H1 (cell line): Measurements from ENCODE around the gene KIF26B.

Experiments used
- BACH1 ChIP-seq: IDR thresholded peaks from 2 replicates; pipeline ENCODE4 v1.6.1; 2012; ENCODE audit warnings: low read length, improper control_type of control experiment
- CEBPB ChIP-seq: IDR thresholded peaks from 2 replicates; pipeline ENCODE4 v1.6.1; 2012; ENCODE audit warnings: low read depth, low read length
- EZH2 ChIP-seq: fragments of 200-600 bp; sonication (generic); IDR thresholded peaks from 2 replicates; pipeline ENCODE4 v1.7.1; 2012; ENCODE audit warnings: low read depth, mild to moderate bottlenecking, moderate library complexity, low read length, inconsistent platforms; ENCODE audit not compliant: severe bottlenecking
- NRF1 ChIP-seq: IDR thresholded peaks from 2 replicates; pipeline ENCODE4 v1.6.1; 2011; ENCODE audit warnings: mild to moderate bottlenecking, low read depth, low read length, improper control_type of control experiment
- PHF8 ChIP-seq: fragments of 200-600 bp; sonication (generic); conservative IDR thresholded peaks from 2 replicates; pipeline ENCODE4 v1.7.1; 2012; ENCODE audit warnings: low read depth, mild to moderate bottlenecking, inconsistent platforms, low read length, moderate library complexity
- POLR2A ChIP-seq, 2 experiments: IDR thresholded peaks; 1 replicate in 1 of 2; 2 replicates in 1 of 2; pipeline ENCODE4 v1.6.1; 2011; ENCODE audit warnings: low read depth in 2 of 2, low read length in 2 of 2, mild to moderate bottlenecking in 2 of 2; ENCODE audit errors: control extremely low read depth in 1 of 2
- POLR2AphosphoS5 ChIP-seq: IDR thresholded peaks from 2 replicates; pipeline ENCODE4 v1.6.1; 2011; ENCODE audit warnings: low read depth, low read length
- RFX5 ChIP-seq: IDR thresholded peaks from 2 replicates; pipeline ENCODE4 v1.6.1; 2011; ENCODE audit warnings: low read depth, low read length, improper control_type of control experiment, borderline replicate concordance
- SIX5 ChIP-seq: IDR thresholded peaks from 2 replicates; pipeline ENCODE4 v1.6.1; 2011; ENCODE audit warnings: mild to moderate bottlenecking, low read depth, low read length
- TAF1 ChIP-seq: IDR thresholded peaks from 2 replicates; pipeline ENCODE4 v1.6.1; 2011; ENCODE audit warnings: mild to moderate bottlenecking, low read depth, low read length
- TF ChIP-seq, protein P1 (sequence below): IDR thresholded peaks from 2 replicates; pipeline ENCODE4 v1.6.1; 2012; ENCODE audit warnings: low read length, inconsistent platforms
- TF ChIP-seq, protein P2 (sequence below), 3 experiments: IDR thresholded peaks; 1 replicate in 2 of 3; 2 replicates in 1 of 3; pipeline versions ENCODE4 v1.5.1 to v1.6.1; 2011; ENCODE audit warnings: low read length in 3 of 3, mild to moderate bottlenecking in 3 of 3, inconsistent platforms in 2 of 3, low read depth in 1 of 3, moderate library complexity in 1 of 3; ENCODE audit not compliant: insufficient read depth in 1 of 3; ENCODE audit errors: control extremely low read depth in 1 of 3
- TF ChIP-seq, protein P3 (sequence below): IDR thresholded peaks from 2 replicates; pipeline ENCODE4 v1.6.1; 2012; ENCODE audit warnings: inconsistent platforms

DNA sequence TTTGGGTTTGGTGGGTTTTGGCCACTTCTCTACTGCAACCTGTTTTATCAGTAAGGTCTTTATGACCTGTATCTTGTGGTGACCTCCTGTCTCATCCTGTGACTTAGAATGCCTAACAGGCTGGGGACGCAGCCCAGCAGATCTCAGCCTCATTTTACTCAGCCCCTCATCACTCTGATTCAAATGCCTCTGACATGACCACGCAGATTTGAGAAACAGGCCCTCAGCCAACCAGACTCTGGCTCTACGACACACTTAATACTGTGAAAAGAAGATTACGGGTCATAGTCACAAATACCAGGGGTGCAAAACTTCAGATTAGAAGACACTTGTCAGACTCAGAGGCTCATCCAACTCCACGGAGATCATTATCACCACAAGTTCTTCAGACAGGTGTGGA, 28.3 kb upstream of the KIF26B start:
- TF ChIP-seq POLR2AphosphoS5 (no peak), BACH1 (no peak), POLR2A (IDR thresholded peaks at IDR 0.05; ENCODE audit: control extremely low read depth in 1 of 2, low read depth in 2 of 2, low read length in 2 of 2) (no peak), EZH2 (no peak), PHF8 (no peak), TAF1 (no peak), CEBPB (no peak), NRF1 (no peak), RFX5 (no peak), SIX5 (no peak)
- TF ChIP-seq, protein P1, sequence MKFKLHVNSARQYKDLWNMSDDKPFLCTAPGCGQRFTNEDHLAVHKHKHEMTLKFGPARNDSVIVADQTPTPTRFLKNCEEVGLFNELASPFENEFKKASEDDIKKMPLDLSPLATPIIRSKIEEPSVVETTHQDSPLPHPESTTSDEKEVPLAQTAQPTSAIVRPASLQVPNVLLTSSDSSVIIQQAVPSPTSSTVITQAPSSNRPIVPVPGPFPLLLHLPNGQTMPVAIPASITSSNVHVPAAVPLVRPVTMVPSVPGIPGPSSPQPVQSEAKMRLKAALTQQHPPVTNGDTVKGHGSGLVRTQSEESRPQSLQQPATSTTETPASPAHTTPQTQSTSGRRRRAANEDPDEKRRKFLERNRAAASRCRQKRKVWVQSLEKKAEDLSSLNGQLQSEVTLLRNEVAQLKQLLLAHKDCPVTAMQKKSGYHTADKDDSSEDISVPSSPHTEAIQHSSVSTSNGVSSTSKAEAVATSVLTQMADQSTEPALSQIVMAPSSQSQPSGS = no peak
- TF ChIP-seq, protein P2, sequence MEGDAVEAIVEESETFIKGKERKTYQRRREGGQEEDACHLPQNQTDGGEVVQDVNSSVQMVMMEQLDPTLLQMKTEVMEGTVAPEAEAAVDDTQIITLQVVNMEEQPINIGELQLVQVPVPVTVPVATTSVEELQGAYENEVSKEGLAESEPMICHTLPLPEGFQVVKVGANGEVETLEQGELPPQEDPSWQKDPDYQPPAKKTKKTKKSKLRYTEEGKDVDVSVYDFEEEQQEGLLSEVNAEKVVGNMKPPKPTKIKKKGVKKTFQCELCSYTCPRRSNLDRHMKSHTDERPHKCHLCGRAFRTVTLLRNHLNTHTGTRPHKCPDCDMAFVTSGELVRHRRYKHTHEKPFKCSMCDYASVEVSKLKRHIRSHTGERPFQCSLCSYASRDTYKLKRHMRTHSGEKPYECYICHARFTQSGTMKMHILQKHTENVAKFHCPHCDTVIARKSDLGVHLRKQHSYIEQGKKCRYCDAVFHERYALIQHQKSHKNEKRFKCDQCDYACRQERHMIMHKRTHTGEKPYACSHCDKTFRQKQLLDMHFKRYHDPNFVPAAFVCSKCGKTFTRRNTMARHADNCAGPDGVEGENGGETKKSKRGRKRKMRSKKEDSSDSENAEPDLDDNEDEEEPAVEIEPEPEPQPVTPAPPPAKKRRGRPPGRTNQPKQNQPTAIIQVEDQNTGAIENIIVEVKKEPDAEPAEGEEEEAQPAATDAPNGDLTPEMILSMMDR (IDR thresholded peaks at IDR 0.05; ENCODE audit: control extremely low read depth in 1 of 3, insufficient read depth in 1 of 3, low read depth in 1 of 3, low read length in 3 of 3) = no peak
- TF ChIP-seq, protein P3, sequence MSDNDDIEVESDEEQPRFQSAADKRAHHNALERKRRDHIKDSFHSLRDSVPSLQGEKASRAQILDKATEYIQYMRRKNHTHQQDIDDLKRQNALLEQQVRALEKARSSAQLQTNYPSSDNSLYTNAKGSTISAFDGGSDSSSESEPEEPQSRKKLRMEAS = no peak
